AG04449 (cell line): Measurements from ENCODE around the gene FAM3B.

Source experiments
- CTCF ChIA-PET: fragments of 350-600 bp; formaldehyde crosslinking; extraction: SDS; loops from one replicate; lab custom pipeline; 2021; ENCODE audit warnings: antibody characterized with exemption; lab: Yijun Ruan, JAX
- POLR2A ChIA-PET: fragments of 400-600, 350-600 bp; formaldehyde crosslinking; extraction: SDS; loops from one replicate; lab custom pipeline; 2020; ENCODE audit warnings: antibody characterized with exemption, inconsistent platforms; lab: Yijun Ruan, JAX
- DNase-seq: peaks from one replicate; pipeline ENCODE4 v3.0.0-alpha.2; 2010; ENCODE audit warnings: low read depth, low spot score
- H3K4me3 ChIP-seq: 2 replicates; pipeline ENCODE4 v1.5.1; 2011; ENCODE audit warnings: low read depth, mild to moderate bottlenecking, control low read depth, low read length
- CTCF ChIP-seq: IDR thresholded peaks from one replicate; pipeline ENCODE4 v1.5.1; 2011; ENCODE audit warnings: mild to moderate bottlenecking, moderate library complexity, low read length, control low read depth, inconsistent platforms; ENCODE audit not compliant: insufficient read depth; ENCODE audit errors: missing control alignments

The FAM3B gene

GRCh38 chr21:41316200-41317062 is at the start of gene FAM3B:
Gene FAM3B, plus strand, starts transcription at chr21:41316801. Its CDS starts 79 bp downstream, at chr21:41316880.
- no peak within 1 kb of the TSS for H3K4me3 ChIP-seq
- ChIA-PET CTCF (no interaction called here), POLR2A (no interaction called here)
- TF ChIP-seq CTCF = no peak
- no peak for DNase-seq

- ChIA-PET POLR2A (no interaction called here), CTCF (interaction anchor here (1.4 to 5.7 kb wide), 2 partner anchors 14 to 16 kb away, joined by 4 to 35 read pairs; no protein-coding TSS in a partner anchor)
- no peak for TF ChIP-seq CTCF
- no peak overlapping the region for H3K4me3 ChIP-seq
- DNase-seq = no peak
Measured at GRCh38 chr21:41267346-41267745, 49.3 kb upstream of the FAM3B start.

- TF ChIP-seq CTCF = no peak
- H3K4me3 ChIP-seq = no peak overlapping the region
- ChIA-PET CTCF (interaction anchor here (5.7 kb wide), 1 partner anchor 14 kb away, joined by 35 read pairs; no protein-coding TSS in a partner anchor), POLR2A (no interaction called here)
- DNase-seq = no peak
Measured at GRCh38 chr21:41269535-41269934, 47.1 kb upstream of the FAM3B start.

GRCh38 chr21:41277196-41277595 is 39.4 kb upstream of the FAM3B start:
- no peak overlapping the region for H3K4me3 ChIP-seq
- ChIA-PET CTCF (no interaction called here), POLR2A (no interaction called here)
- no peak for TF ChIP-seq CTCF
- no peak for DNase-seq

- POLR2A ChIA-PET = no interaction called here
- DNase-seq = no peak
- no peak overlapping the region for H3K4me3 ChIP-seq
- TF ChIP-seq CTCF = no peak
- CTCF ChIA-PET = no interaction called here
Measured at GRCh38 chr21:41277846-41278245, 38.8 kb upstream of the FAM3B start.

GRCh38 chr21:41280115-41280919 is 36.3 kb upstream of the FAM3B start:
- CTCF ChIA-PET = interaction anchor here (0.8 to 9.1 kb wide), 12 partner anchors 10 to 537 kb away, joined by 3 to 153 read pairs (median 4); no protein-coding TSS in a partner anchor
- POLR2A ChIA-PET = no interaction called here
- no peak overlapping the region for H3K4me3 ChIP-seq
- TF ChIP-seq CTCF = no peak
- peak; percentile 29 for DNase-seq
